GM18858 (cell line): ENCODE measurements around the gene LSM2.

Experiments used
- ATAC-seq: cut with Tn5 transposase; IDR thresholded peaks from one replicate; pipeline ENCODE4 v1.9.1; 2021; ENCODE audit not compliant: unreplicated experiment

LSM2 gene

GRCh38 chr6:31752739-31753319 lies 53.9 kb downstream of the LSM2 start:
- no peak for ATAC-seq

- ATAC-seq = no peak
These were observed 56.2 kb downstream of the LSM2 start for GRCh38 chr6:31750411-31751022.

GRCh38 chr6:31749301-31750036 lies 57.3 kb downstream of the LSM2 start:
- ATAC-seq = no peak
